Left ventricle myocardium inferior (tissue), 1 donor: Measurements from ENCODE around the gene DPM3. TPM values are rescaled to one million over a fixed set of nuclear protein-coding genes. Genes with fewer than 3 reads are reported as not detected.
"Not testable (repeated sequence)": the region's sequence is repeated elsewhere in the genome, so short reads cannot be mapped to it uniquely, and the experiment has no call there.

Experiments used
- DNase-seq: peaks from one replicate; pipeline ENCODE4 v3.0.0-alpha.2; 2020
- H3K27ac ChIP-seq: fragments of 200-600 bp; replicated peaks from 2 replicates; pipeline ENCODE4 v1.8.0; 2021
- H3K27me3 ChIP-seq: fragments of 200-600 bp; 2 replicates; pipeline ENCODE4 v1.8.0; 2021; ENCODE audit warnings: low read depth
- H3K36me3 ChIP-seq: fragments of 200-600 bp; 2 replicates; pipeline ENCODE4 v1.8.0; 2021
- H3K4me1 ChIP-seq: fragments of 200-600 bp; 2 replicates; pipeline ENCODE4 v1.8.0; 2021
- H3K4me3 ChIP-seq: fragments of 200-600 bp; 2 replicates; pipeline ENCODE4 v1.8.0; 2021; ENCODE audit warnings: mild to moderate bottlenecking, moderate library complexity
- H3K9me3 ChIP-seq: fragments of 200-600 bp; replicated peaks from 2 replicates; pipeline ENCODE4 v1.8.0; 2021
- intact Hi-C: fragments of 100-400 bp; cut with micrococcal nuclease; formaldehyde crosslinking; loops from one replicate; pipeline ENCODE4 v1.11.0; 2022
- total RNA-seq: library from RNA; stranded (reverse); fragmentation: NEBNext Ultra II Directional; extraction: Animal tissue kit (Norgen Biotek cat#: 25700); gene quantifications from one replicate; pipeline ENCODE4 v1.2.1, GENCODE V29; 2021
- TF ChIP-seq, protein P1 (sequence below): fragments of 200-600 bp; IDR thresholded peaks from 2 replicates; pipeline ENCODE4 v1.8.0; 2021; ENCODE audit warnings: antibody characterized with exemption, mild to moderate bottlenecking, borderline replicate concordance
- donor health status: DM: no; HTN: yes; CAD: no; lungs with severe emphysema.

DPM3 gene
- total RNA-seq, 1 donor from 2014 or later = 54.5 TPM

DNA sequence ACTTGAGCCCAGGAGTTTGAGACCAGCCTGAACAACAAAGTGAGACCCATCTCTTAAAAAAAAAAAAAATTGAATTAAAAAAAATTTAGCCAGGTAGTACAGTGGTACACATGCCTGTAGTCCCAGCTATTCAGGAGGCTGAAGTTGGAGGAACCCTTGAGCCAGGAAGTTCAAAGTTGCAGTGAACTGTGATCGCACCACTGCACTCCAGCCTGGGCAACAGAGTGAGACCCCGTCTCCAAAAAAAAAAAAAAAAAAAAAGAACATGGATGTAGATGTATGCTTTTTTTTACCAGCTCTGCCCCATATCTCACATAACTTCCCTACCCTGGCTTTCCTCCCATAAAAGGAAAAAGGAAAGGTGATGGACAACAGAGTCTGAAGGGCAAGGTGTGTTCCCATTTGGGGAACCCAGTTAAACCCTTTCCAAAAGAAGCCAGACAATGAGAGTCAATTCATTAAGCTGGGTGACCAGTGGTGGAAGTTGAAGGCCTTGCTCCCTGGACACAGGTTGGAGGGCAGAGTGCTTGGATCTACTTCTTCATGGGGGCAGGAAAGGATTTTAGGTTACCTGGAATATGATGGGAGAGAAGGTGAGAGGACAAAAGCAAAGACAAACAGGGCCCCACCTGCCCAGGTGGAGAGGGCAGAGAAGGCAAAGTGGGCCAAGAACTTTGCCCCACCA lies 29.9 kb upstream of the DPM3 start:
- no peak for DNase-seq
- peaks cover 23% of the 10 kb centered on the region for H3K36me3 ChIP-seq
- intact Hi-C loops = no loop called here
- peaks cover 18% of the 10 kb centered on the region for H3K27me3 ChIP-seq
- H3K27ac ChIP-seq = no peak overlapping the region
- peaks cover 66% of the 10 kb centered on the region for H3K4me1 ChIP-seq
- no peaks in the 10 kb centered on the region for H3K9me3 ChIP-seq
- TF ChIP-seq, protein P1, sequence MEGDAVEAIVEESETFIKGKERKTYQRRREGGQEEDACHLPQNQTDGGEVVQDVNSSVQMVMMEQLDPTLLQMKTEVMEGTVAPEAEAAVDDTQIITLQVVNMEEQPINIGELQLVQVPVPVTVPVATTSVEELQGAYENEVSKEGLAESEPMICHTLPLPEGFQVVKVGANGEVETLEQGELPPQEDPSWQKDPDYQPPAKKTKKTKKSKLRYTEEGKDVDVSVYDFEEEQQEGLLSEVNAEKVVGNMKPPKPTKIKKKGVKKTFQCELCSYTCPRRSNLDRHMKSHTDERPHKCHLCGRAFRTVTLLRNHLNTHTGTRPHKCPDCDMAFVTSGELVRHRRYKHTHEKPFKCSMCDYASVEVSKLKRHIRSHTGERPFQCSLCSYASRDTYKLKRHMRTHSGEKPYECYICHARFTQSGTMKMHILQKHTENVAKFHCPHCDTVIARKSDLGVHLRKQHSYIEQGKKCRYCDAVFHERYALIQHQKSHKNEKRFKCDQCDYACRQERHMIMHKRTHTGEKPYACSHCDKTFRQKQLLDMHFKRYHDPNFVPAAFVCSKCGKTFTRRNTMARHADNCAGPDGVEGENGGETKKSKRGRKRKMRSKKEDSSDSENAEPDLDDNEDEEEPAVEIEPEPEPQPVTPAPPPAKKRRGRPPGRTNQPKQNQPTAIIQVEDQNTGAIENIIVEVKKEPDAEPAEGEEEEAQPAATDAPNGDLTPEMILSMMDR = no peak
- no peak overlapping the region for H3K4me3 ChIP-seq

DNA sequence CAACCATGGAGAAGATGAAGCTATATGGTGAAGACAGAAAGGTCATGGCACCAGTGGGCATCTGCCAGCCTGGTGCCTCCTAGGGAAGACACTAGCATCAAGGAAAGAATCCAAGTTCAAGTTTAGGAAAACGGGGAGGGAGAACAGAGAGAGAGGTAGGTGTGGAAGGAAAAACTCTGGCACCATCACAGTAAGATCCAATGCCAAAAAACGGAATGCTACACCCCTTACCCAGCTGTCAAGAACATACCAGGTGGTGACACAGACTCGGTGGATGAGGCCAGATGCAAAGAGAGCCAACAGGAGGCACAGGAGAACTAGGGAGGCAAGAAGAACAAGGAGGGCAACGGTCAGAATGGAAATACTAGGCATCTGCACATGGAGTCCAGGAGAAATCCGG lies 29.2 kb upstream of the DPM3 start:
- Histone ChIP-seq H3K4me1 (peaks cover 64% of the 10 kb centered on the region), H3K27ac (no peak overlapping the region), H3K4me3 (no peak overlapping the region), H3K36me3 (peaks cover 23% of the 10 kb centered on the region), H3K27me3 (peaks cover 11% of the 10 kb centered on the region), H3K9me3 (peaks cover 4% of the 10 kb centered on the region)
- no peak for DNase-seq
- TF ChIP-seq, protein P1 = no peak
- intact Hi-C loops = loop anchor here (5.0 kb wide), 1 partner anchor 77 kb away; no protein-coding TSS in a partner anchor

DNA sequence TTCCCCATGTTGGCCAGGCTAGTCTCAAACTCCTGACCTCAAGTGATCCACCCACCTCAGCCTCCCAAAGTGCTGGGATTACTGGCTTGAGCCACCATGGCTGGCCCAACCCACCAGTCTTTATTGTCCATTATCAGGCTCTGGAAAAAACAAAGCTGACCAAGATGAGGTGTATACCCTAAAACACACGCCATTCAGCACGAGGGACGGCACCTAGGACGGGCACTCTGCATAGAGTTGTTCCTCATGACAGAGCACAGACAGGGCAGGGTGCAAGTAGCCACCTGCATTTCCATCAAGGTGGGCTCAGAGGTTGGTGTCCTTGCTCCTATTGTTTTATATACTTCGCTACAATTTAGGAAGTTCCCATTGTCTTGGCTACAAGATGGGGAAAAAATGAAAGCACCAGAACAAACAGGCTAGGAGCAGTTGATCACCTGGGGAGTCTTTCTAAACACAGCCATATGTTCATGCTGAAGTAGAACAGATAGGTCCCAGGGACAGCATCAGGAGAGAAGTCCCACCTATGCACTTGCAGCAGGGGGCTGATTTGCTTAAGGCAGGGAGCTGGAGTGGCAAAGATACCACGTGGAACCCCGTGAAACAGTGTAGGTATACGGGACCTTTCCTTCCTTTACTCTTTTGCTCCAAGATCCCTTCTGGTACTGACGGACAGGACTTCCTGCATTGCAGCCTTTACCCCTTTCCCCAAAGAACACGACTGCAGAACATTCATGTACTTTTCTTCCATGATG lies 28.3 kb upstream of the DPM3 start:
- Histone ChIP-seq H3K36me3 (peaks cover 23% of the 10 kb centered on the region), H3K4me1 (peaks cover 55% of the 10 kb centered on the region), H3K4me3 (no peak overlapping the region), H3K9me3 (peaks cover 7% of the 10 kb centered on the region), H3K27me3 (peaks cover 2% of the 10 kb centered on the region), H3K27ac (no peak overlapping the region)
- intact Hi-C loops = loop anchor here (5.0 kb wide), 1 partner anchor 76 kb away; no protein-coding TSS in a partner anchor
- no peak for DNase-seq
- TF ChIP-seq, protein P1 = no peak

DNA sequence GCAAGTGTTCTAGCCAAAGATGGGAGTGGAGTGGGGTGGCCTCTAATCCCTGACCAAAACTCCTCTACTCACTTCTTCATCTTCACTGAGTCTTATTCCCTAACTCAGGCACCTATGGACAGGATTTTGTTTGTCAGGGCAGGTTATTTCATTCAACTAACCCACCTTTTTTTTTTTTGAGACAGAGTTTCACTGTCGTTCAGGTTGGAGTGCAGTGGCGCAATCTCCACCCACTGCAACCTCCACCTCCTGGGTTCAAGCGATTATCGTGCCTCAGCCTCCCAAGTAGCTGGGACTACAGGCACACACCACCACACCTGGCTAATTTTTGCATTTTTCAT lies 27.7 kb upstream of the DPM3 start:
- peak overlapping the region; percentile 90 for H3K27ac ChIP-seq
- intact Hi-C loops = loop anchor here (5.0 kb wide), 1 partner anchor 76 kb away; no protein-coding TSS in a partner anchor
- H3K4me3 ChIP-seq, DNase-seq, H3K9me3 ChIP-seq, H3K27me3 ChIP-seq: not testable (repeated sequence)
- peaks cover 23% of the 10 kb centered on the region for H3K36me3 ChIP-seq
- peaks cover 50% of the 10 kb centered on the region for H3K4me1 ChIP-seq

DNA sequence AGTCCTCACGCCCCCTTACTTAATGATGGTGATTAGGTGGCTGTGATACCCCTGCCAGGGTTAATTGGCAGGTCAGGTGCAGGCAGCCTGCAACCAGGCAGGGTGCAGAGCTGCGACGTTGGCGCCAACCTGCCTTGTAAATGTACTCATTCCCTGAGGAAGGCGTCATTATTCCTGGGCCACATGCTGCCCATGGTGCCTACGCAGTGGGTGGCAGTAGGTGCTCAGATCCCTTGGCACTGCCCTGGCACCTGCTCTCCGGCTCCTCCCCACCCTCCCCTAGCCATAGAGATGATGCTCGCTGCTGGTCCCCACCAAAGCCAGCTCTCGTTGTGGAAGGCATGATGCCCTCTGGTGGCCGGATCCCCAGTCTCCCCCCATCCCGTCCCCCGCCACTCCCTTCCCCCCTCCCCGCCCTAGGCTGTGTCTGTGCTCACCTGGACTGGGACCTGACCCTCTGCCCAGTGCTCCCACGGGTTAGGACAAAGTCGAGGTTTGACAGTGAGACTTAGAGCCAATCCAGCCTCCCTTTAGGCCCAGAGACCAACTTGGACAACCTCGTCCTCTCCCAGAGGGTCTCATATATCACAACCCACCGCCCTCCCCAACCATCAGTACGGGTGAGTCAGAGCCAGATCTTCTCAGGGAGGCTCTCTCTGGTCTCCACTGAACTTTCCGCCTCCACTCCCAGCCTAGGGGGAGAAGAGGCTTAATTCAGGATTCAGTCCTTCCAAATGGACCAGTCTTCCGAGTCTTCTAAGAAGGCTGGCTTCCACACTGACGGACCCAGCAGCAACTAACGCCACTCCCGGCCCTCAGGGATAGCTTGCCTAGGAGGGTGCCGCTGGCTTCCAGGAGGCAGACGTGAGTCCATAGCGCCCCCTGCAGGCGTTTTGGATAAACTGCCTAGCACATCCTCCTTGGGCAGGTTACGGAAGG lies 27.1 kb upstream of the DPM3 start:
- H3K36me3 ChIP-seq = peaks cover 23% of the 10 kb centered on the region
- TF ChIP-seq, protein P1 = peak; percentile 86
- H3K9me3 ChIP-seq = peaks cover 7% of the 10 kb centered on the region
- H3K27me3 ChIP-seq = no peaks in the 10 kb centered on the region
- peak; percentile 90 for DNase-seq
- peak overlapping the region; percentile 90 for H3K27ac ChIP-seq
- intact Hi-C loops = loop anchor here (5.0 kb wide), 1 partner anchor 75 kb away; no protein-coding TSS in a partner anchor
- peaks cover 43% of the 10 kb centered on the region for H3K4me1 ChIP-seq
- H3K4me3 ChIP-seq = peak overlapping the region; percentile 47
